Liver (tissue), 9 donors: ENCODE data around the gene CACNA1D. TPM values are rescaled to one million over a fixed set of nuclear protein-coding genes. Genes with fewer than 3 reads are reported as not detected.

Experiments
- DNase-seq: peaks from one replicate; pipeline ENCODE4 v3.0.0-alpha.2; 2017; ENCODE audit warnings: low spot score
- H3K27ac ChIP-seq, 2 donors: one replicate each; pipeline ENCODE4 v1.7.0; 2013; ENCODE audit warnings: inconsistent platforms in 2 of 2, low read length in 2 of 2, control low read depth in 1 of 2, low read depth in 1 of 2, mild to moderate bottlenecking in 1 of 2
- H3K27me3 ChIP-seq, 4 donors: one replicate each; pipeline versions ENCODE4 v1.6.1 to v1.7.0; 2013; ENCODE audit warnings: low read length in 3 of 4, inconsistent platforms in 1 of 4, mild to moderate bottlenecking in 1 of 4, moderate library complexity in 1 of 4; ENCODE audit not compliant: control insufficient read depth in 4 of 4, insufficient read depth in 4 of 4
- H3K36me3 ChIP-seq, 4 donors: one replicate each; pipeline versions ENCODE4 v1.6.1 to v1.7.0; 2013; ENCODE audit warnings: low read length in 3 of 4, mild to moderate bottlenecking in 3 of 4, low read depth in 1 of 4, moderate library complexity in 1 of 4; ENCODE audit not compliant: control insufficient read depth in 4 of 4, insufficient read depth in 3 of 4
- H3K4me1 ChIP-seq, 4 donors: one replicate each; pipeline versions ENCODE4 v1.6.1 to v1.7.0; 2013; ENCODE audit warnings: low read length in 3 of 4, mild to moderate bottlenecking in 3 of 4, moderate library complexity in 1 of 4; ENCODE audit not compliant: control insufficient read depth in 4 of 4, insufficient read depth in 4 of 4
- H3K4me3 ChIP-seq, 3 donors: one replicate each; pipeline versions ENCODE4 v1.6.1 to v1.7.0; 2013; ENCODE audit warnings: low read length in 3 of 3, control low read depth in 1 of 3, low read depth in 1 of 3, mild to moderate bottlenecking in 1 of 3
- H3K9ac ChIP-seq, 2 donors: one replicate each; pipeline ENCODE4 v1.7.0; 2013; ENCODE audit warnings: low read length in 2 of 2, mild to moderate bottlenecking in 2 of 2, moderate library complexity in 2 of 2, control low read depth in 1 of 2, low read depth in 1 of 2
- H3K9me3 ChIP-seq, 4 donors: one replicate each; pipeline versions ENCODE4 v1.6.1 to v1.7.0; 2013; ENCODE audit warnings: low read length in 3 of 4; ENCODE audit not compliant: control insufficient read depth in 4 of 4
- ATF3 ChIP-seq: IDR thresholded peaks from 2 replicates; pipeline ENCODE4 v1.6.1; 2016; ENCODE audit warnings: antibody characterized with exemption
- CTCF ChIP-seq: fragments of 150-350 bp; IDR thresholded peaks from 2 replicates; pipeline ENCODE4 v1.5.1; 2017; ENCODE audit warnings: improper control_type of control experiment, low read depth, low read length; ENCODE audit not compliant: missing input control
- EGR1 ChIP-seq, 2 donors: IDR thresholded peaks; 2 replicates each; pipeline ENCODE4 v1.6.1; 2016 to 2018; ENCODE audit warnings: antibody characterized with exemption in 2 of 2, low read depth in 2 of 2
- FOXA1 ChIP-seq: IDR thresholded peaks from 2 replicates; pipeline ENCODE4 v1.6.1; 2016; ENCODE audit warnings: antibody characterized with exemption
- FOXA2 ChIP-seq: IDR thresholded peaks from 2 replicates; pipeline ENCODE4 v1.6.1; 2016; ENCODE audit warnings: antibody characterized with exemption
- GABPA ChIP-seq, 2 donors: IDR thresholded peaks in 1 of 2; conservative IDR thresholded peaks in 1 of 2; 2 replicates each; pipeline ENCODE4 v1.6.1; 2016; ENCODE audit warnings: antibody characterized with exemption in 2 of 2, mild to moderate bottlenecking in 1 of 2, moderate library complexity in 1 of 2
- HNF4A ChIP-seq, 2 donors: conservative IDR thresholded peaks; 2 replicates each; pipeline ENCODE4 v1.6.1; 2016; ENCODE audit warnings: antibody characterized with exemption in 2 of 2, mild to moderate bottlenecking in 2 of 2
- HNF4G ChIP-seq: IDR thresholded peaks from 2 replicates; pipeline ENCODE4 v1.6.1; 2016; ENCODE audit warnings: antibody characterized with exemption
- JUND ChIP-seq, 2 donors: IDR thresholded peaks; 2 replicates each; pipeline ENCODE4 v1.6.1; 2016; ENCODE audit warnings: antibody characterized with exemption in 2 of 2
- MAX ChIP-seq: IDR thresholded peaks from 2 replicates; pipeline ENCODE4 v1.6.1; 2016; ENCODE audit warnings: antibody characterized with exemption
- NR2F2 ChIP-seq: IDR thresholded peaks from 2 replicates; pipeline ENCODE4 v1.6.1; 2016; ENCODE audit warnings: antibody characterized with exemption
- RAD21 ChIP-seq, 2 donors: IDR thresholded peaks; 2 replicates each; pipeline ENCODE4 v1.6.1; 2016; ENCODE audit warnings: antibody characterized with exemption in 2 of 2, mild to moderate bottlenecking in 2 of 2
- REST ChIP-seq: IDR thresholded peaks from 2 replicates; pipeline ENCODE4 v1.6.1; 2016; ENCODE audit warnings: antibody characterized with exemption, mild to moderate bottlenecking
- RXRA ChIP-seq, 2 donors: IDR thresholded peaks; 2 replicates each; pipeline ENCODE4 v1.6.1; 2017 to 2018; ENCODE audit warnings: antibody characterized with exemption in 2 of 2, mild to moderate bottlenecking in 1 of 2
- SP1 ChIP-seq: IDR thresholded peaks from 2 replicates; pipeline ENCODE4 v1.6.1; 2018; ENCODE audit warnings: antibody characterized with exemption, mild to moderate bottlenecking
- TAF1 ChIP-seq: conservative IDR thresholded peaks from 2 replicates; pipeline ENCODE4 v1.6.1; 2016; ENCODE audit warnings: antibody characterized with exemption, mild to moderate bottlenecking
- ZBTB33 ChIP-seq: IDR thresholded peaks from 2 replicates; pipeline ENCODE4 v1.6.1; 2016; ENCODE audit warnings: antibody characterized with exemption
- WGBS: extraction: QIAGEN DNeasy Blood & Tissue Kit; methylation state at CpG from one replicate; pipeline ENCODE4 v1.1.7; 2013; 5-methylcytosine and 5-hydroxymethylcytosine counted together
- polyA plus RNA-seq, 2 donors: library from polyadenylated mRNA; stranded (reverse) in 1 of 2; unstranded in 1 of 2; fragments of 200-250 nt in 1 of 2; fragments of >200 nt in 1 of 2; fragmentation: Nextera tagmentation in 1 of 2; extraction: Ambion mirVana in 1 of 2; gene quantifications; one replicate each; pipeline versions ENCODE4 v1.2.1 to v1.2.3, GENCODE V29; 2013 to 2015
- total RNA-seq, 2 donors: library from RNA; depleted of rRNA; stranded (reverse); fragments of >200 nt; gene quantifications; one replicate each; pipeline ENCODE4 v1.2.3, GENCODE V29; 2014
- donor health status: healthy.
- donor health status: healthy.
- donor health status: healthy.
- donor health status: healthy.
- donor health status: healthy.

Gene CACNA1D
- total and polyA plus RNA-seq, 4 donors: 1.8 to 18.9 (median 3.4) TPM

- Histone ChIP-seq H3K9ac (no peak overlapping the region), H3K4me1 (peaks cover 0 to 7% (median 0%) of the 10 kb centered on the region in 4 donors), H3K36me3 (peaks cover 6 to 45% (median 27%) of the 10 kb centered on the region in 4 donors), H3K9me3 (no peaks in the 10 kb centered on the region), H3K27me3 (no peaks in the 10 kb centered on the region), H3K4me3 (no peak overlapping the region), H3K27ac (no peak overlapping the region)
- 98% methylated on average over 67 of the region's 67 CpGs for WGBS
- TF ChIP-seq NR2F2 (no peak), REST (no peak), ATF3 (no peak), FOXA2 (no peak), RAD21 (IDR thresholded peaks at IDR 0.05) (no peak), EGR1 (IDR thresholded peaks at IDR 0.05; ENCODE audit: low read depth in 2 of 2) (no peak), RXRA (IDR thresholded peaks at IDR 0.05) (no peak), ZBTB33 (no peak)
- no peak for DNase-seq
Measured at GRCh38 chr3:53823026-53823955, 328.9 kb downstream of the CACNA1D start.

GRCh38 chr3:53823956-53824657 is 329.7 kb downstream of the CACNA1D start:
- Histone ChIP-seq H3K27ac (no peak overlapping the region), H3K4me1 (peaks cover 0 to 1% (median 0%) of the 10 kb centered on the region in 4 donors), H3K27me3 (no peaks in the 10 kb centered on the region), H3K36me3 (peaks cover 6 to 38% (median 21%) of the 10 kb centered on the region in 4 donors), H3K9me3 (no peaks in the 10 kb centered on the region), H3K9ac (no peak overlapping the region), H3K4me3 (no peak overlapping the region)
- TF ChIP-seq MAX (no peak), FOXA2 (no peak), JUND (IDR thresholded peaks at IDR 0.05) (no peak), TAF1 (no peak), SP1 (no peak), FOXA1 (no peak), CTCF (no peak), EGR1 (IDR thresholded peaks at IDR 0.05; ENCODE audit: low read depth in 2 of 2) (no peak), HNF4G (no peak), ZBTB33 (no peak), ATF3 (no peak), HNF4A (conservative IDR thresholded peaks at IDR 0.05) (no peak), GABPA (IDR thresholded peaks at IDR 0.05 in 1 of 2, conservative IDR thresholded peaks at IDR 0.05 in 1 of 2) (no peak), RAD21 (IDR thresholded peaks at IDR 0.05) (no peak)
- 78% methylated on average over 10 of the region's 10 CpGs for WGBS
- DNase-seq: no peak
